HG03108 (cell line): ENCODE measurements around the gene NOG.

ENCODE experiments used
- ATAC-seq: cut with Tn5 transposase; IDR thresholded peaks from one replicate; pipeline ENCODE4 v1.9.1; 2021; ENCODE audit warnings: moderate library complexity; ENCODE audit not compliant: unreplicated experiment

NOG gene

GRCh38 chr17:56596691-56597494 is 3.4 kb downstream of the NOG start:
- ATAC-seq: no peak

DNA sequence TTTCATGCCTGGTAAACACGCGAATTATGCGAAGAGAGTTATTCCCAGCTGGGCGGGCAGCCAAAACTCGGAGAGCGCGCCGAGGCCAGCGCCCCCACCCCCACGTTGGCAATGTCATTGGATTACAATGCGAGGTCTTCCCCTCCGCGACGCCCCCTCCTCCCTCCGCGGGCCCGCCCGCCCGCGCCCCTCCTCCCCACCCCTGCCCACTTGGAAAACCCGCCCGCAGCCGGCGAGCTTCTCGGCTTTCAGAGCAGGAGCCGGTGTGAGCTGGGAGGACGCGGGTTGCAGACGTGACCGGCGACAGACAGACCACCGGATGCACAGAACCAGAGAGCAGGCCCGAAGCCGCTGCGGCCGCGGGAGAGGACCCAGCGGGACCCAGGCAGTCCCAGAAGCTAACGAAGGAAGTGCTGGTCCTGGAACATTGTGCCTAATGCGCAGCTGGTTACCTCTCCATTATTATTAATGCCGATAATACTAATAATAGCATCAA is 4.0 kb downstream of the NOG start:
- ATAC-seq: no peak

DNA sequence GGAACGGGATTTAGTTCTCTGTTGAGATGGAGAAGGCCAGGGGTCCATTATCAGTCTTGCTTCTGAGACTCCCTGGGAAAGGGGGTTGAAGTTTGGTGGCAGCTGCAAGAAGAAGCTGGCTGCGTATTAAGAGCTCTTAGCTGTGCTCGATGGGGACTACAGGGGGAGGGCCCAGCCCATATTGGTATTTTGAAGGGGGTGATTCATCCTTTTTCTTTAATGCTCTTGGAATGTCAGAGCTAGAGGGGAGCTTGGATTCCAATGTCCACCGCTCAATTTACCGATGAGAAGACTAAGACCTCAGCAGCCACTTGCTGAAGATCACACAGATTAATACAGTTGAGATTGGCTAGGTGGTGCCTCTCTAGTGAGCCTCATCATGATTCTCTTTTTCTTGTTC is 5.0 kb downstream of the NOG start:
- no peak for ATAC-seq

GRCh38 chr17:56599088-56599487 is 5.6 kb downstream of the NOG start:
- no peak for ATAC-seq

DNA sequence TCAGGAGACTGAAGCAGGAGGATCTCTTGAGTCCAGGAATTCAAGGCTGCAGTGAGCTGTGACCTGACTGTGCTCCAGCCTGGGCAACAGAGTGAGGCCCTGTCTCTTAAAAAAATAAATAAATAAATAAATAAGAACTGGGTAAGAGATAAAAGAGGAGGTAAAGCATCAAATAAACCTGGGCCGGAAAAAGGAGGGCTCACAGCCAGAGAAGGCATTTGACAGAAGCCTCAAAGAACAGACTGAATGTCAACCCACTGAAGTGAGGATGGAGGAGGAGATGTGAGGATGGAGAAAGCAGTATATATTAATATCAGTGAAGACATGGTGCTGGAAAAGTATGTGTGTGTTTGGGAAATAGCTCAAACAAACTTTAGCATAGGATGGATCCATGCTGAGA is 6.1 kb downstream of the NOG start:
- no peak for ATAC-seq

- no peak for ATAC-seq
Observed at GRCh38 chr17:56600256-56600655, 6.8 kb downstream of the NOG start.

- ATAC-seq: no peak
Observed at GRCh38 chr17:56601591-56601990, 8.1 kb downstream of the NOG start.

- no peak for ATAC-seq
Observed at GRCh38 chr17:56602292-56603130, 9.0 kb downstream of the NOG start.

DNA sequence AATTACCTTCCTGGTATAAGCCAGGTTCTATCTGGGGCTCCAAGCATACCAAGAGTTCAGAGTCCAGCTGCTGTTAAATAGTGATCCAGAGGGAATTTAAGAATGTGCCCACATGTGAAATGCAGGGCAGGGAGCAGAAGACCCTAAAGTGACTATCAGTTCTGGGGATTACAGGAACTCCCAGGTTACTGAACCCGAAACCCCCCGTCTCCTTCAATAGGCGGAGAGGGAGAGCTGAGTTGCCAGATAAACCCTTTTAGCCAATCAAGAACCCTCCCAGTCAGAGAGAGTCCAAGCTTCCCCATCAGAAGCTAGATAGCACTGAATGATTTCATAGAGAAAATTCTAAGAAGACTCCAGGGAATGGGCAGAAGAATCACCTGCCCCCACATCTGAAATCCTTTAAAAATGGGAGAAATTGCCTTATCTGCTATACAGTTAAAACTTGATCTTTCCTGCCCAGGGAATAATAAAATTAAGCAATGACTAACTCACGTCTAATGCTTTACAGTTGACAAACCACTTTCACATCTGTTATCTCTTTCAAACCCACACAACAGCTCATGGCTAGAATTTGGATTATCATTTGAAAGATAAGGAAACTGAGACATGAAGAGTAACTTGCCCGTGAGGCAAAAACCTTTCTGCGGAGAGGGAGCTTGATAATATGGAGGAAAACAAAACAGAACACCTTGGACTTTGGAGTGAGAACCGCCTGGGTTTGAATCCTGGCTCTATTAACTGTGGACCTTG is 10.2 kb downstream of the NOG start:
- ATAC-seq: no peak

DNA sequence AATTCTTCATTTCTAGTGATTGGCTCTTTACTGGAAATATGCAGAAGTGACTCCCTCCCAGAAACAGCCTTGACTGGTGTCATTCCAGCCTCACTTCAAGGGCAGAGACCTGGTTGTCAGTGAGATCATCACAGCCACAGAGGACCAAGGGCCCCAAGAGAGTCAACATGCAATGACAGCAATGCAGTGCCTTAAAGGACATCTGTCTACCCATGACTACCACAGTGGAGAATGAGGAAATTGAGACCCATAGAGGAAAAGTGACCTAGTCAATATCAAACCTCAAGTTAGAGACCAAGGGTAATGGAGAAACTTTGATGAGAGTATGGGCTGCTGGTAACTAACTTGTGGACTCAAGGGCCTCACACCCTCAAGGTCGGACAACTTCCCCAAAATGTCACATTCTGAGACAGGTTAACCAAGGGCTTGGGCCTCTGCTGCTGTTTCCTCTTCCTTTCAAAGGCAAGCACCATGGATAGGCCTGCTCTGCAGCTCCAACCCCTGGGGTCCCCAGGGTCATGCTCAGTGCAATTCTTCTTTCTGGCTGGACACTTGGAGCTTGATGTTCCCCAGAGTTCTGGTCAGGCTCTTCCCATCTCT is 11.3 kb downstream of the NOG start:
- ATAC-seq: no peak

DNA sequence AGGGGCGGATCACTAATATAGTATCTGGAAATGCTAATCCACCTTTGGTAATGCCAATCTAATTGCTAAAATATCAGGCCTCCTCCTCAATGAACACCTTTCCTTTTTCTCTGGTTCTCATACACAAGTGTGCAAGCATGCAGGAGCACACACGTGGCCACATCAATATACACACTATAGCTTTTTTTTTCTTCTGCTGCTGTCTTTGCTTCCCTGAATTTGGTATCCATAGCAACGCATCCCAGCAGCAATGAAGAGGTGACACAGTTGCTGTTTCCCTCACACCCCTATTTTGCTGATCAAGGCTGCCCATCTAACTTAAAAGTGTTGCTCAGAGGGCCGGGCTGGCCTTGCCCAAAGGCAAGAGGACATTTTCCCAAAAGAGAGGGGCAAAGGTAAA is 15.4 kb downstream of the NOG start:
- ATAC-seq: no peak

GRCh38 chr17:56610321-56610720 is 16.8 kb downstream of the NOG start:
- ATAC-seq: no peak

- ATAC-seq: no peak
Observed at GRCh38 chr17:56613131-56613530, 19.6 kb downstream of the NOG start.

DNA sequence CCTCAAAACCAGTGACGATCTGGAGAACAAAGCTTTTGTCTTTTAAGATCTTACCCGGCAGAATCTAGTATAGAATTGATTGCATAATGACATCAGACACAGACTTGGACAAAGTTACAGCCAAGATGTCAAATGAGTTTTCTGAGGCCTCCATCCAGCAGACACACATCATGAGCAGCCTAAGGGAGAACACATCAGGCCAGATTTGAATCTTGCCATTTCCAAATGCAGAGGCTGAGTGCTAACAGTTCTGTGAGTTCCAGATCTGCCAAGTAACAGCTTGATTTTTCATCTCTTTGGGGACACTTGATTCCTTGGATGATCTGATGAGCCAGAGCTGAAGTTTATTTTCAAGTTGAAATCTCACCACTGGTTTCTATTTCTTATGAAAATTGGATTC is 21.0 kb downstream of the NOG start:
- ATAC-seq: no peak

DNA sequence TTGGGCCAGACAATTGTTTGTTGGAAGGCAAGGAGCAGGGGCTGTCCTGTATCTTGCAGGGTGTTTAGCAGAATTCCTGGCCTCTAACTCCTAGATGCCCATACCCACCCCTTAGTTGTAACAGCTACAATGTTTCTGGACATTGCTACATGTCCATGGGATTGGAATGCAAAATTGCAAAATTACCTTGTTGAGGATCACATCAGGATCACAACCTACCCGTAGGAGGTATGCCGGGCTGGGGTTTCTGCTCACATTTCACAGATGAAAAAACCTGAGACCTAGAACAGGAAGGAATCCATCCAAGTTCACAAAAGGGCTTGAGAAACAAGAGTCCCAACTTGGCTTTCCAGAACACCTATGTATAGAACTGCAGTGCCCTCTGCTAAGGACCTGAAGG is 22.7 kb downstream of the NOG start:
- ATAC-seq: no peak

GRCh38 chr17:56623383-56623782 is 29.9 kb downstream of the NOG start:
- ATAC-seq: no peak

DNA sequence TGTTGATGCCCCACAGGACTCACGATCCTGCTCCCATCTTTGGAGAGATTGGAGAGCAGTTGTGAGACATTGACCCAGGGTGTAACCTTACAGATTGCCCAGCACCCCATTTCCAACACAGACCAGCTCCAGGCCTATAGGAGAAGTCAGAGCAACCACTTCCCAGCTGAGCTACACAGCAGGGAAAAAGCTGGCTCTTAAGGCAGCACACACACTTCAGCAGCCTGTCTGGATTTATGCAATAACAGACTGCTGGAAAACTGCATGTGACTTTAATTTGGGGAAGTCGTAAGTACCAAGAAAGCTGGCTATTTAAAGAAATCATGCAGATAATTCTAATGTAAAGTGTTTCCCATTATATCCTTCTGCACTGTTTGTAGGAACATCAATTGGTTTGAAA is 30.8 kb downstream of the NOG start:
- ATAC-seq: no peak

DNA sequence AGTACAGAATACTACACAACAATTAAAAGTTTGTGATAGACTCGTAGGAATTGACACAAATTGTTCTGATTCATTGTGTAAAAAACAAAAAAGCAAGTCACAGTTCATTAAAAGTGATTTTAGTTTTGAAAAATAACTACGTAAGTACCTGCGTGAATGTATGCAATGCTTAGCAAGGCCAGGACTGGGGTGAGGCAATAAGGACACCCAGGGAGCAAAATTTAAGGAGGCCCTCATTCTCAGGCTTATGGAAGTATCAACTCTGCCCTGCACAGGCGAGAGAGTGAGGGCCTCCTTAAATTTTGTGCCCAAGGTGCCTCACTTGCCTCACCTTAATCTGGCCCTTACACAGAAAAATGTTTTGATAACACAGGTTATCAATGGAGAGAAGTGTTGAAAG is 31.4 kb downstream of the NOG start:
- ATAC-seq: no peak

GRCh38 chr17:56629531-56630075 is 36.1 kb downstream of the NOG start:
- no peak for ATAC-seq

DNA sequence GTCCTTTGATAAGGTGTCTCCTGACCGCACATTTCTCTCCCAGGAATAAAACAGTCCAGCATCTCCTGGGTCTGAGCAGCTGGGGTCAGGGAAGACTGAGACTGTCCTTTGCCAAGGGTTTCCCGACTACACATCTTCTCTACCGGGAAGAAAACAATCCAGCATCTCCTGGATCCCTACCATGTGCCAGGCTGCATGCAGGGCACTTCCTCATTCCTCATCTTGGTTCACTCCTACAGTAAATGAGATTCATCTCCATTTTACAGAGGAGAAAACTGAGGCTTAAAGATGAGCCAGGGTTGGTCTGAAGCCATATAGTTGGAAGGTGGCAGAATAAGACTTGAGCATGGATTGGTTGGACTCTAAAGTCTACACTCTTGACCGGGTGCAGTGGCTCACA is 36.7 kb downstream of the NOG start:
- ATAC-seq: no peak

- ATAC-seq: no peak
Observed at GRCh38 chr17:56633681-56634080, 40.2 kb downstream of the NOG start.
